HG03460 (cell line): Measurements from ENCODE around the gene MAP3K7CL.

Source experiments
- ATAC-seq: cut with Tn5 transposase; IDR thresholded peaks from one replicate; pipeline ENCODE4 v1.9.1; 2021; ENCODE audit not compliant: unreplicated experiment

The MAP3K7CL gene

DNA sequence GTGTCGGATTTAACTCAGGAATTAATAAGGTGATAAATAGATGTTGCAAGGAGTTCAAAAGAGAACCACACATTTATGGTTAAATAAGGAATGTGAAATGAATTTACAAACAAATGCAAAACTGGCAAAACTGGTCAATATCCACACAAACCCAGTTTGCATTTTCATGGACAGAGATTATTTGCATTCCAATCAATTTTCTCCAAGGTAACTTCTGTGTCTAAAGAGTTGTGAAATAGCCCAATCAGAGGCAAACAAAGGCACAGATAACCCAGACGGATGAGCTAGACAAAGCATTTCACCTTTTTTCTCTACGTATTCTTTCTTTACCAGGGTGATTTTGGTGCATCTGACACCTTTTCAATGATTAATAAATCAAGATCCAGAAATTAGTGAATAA is 63.9 kb downstream of the MAP3K7CL start:
- no peak for ATAC-seq

DNA sequence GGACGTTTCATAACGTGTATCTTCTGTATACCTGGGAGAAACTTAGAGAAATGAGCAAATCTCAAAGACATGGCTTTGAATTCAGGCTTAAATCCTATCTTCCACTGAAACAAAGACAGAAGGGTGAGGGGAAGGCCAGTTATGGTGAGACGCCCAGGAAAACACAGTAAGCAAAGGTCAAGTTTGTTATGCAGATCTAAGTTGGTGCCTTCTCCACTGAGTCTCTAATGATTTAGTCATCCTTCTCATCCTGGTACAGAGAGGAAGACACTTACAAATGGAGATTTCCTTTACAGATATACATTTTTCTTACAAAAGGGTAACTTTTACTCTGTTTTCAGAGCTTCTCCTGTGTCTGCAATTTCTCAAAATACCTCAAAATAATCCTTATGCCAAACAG is 64.4 kb downstream of the MAP3K7CL start:
- no peak for ATAC-seq

- peak; percentile 99 for ATAC-seq
Observed at GRCh38 chr21:29195981-29196669, 65.7 kb downstream of the MAP3K7CL start.

GRCh38 chr21:29196670-29197191 is 66.3 kb downstream of the MAP3K7CL start:
- peak; percentile 7 for ATAC-seq

DNA sequence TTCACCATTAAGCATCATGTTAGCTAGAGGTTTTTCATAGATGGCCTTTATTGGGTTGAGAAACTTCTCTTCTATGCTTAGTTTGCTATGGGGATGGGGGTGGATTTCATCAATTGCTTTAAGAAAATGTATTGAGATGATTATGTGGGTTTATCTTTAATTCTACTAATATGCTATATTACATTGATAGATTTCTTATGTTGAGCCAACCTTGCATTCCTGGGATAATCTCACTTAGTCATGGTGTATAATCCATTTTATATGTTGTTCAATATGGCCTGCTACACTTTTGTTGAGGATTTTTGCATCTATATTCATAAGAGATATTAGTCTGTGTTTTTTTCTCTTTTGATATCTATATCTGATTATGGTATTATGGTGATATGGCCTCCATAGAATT is 70.7 kb downstream of the MAP3K7CL start:
- no peak for ATAC-seq

- ATAC-seq, result no peak
Observed at GRCh38 chr21:29205009-29205408, 74.6 kb downstream of the MAP3K7CL start.

DNA sequence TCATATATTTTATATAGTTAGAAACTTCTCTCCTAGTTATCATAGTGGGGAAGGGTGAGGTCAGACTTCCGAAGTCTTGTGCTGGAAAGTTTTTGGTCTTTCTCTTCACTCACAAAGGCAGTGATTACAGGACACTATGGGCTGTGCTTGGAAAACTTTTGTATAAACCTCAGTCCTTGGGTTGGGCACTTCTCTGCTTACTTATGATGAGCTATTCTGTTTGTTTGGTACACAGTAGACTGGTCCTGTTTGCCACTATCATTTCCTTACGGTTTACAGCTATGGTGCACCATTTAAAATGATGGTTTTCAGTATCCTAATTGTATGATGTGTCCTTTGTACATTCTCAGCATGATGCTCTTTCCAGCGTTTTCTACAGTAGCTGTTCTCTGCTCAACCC is 75.5 kb downstream of the MAP3K7CL start:
- ATAC-seq, result no peak

- no peak for ATAC-seq
Observed at GRCh38 chr21:29206445-29206844, 76.0 kb downstream of the MAP3K7CL start.

DNA sequence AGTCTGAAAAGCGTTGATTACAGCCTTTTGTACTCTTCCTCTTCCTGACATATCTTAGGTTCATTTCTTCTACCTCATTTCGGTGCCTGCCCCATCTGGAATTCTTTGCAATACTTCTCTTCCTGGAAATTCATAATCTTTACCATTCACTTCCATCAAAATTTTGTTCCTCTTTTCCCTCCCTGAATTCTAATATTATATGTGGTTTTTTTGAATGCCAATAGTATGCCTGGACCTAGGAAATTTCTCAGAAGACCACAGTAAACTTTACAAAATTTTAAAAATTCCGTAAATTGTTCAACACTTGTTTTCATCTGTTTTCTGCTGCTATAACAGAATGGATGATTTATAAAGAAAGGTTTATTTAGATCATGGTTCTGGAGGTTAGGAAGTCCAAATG is 76.8 kb downstream of the MAP3K7CL start:
- no peak for ATAC-seq

DNA sequence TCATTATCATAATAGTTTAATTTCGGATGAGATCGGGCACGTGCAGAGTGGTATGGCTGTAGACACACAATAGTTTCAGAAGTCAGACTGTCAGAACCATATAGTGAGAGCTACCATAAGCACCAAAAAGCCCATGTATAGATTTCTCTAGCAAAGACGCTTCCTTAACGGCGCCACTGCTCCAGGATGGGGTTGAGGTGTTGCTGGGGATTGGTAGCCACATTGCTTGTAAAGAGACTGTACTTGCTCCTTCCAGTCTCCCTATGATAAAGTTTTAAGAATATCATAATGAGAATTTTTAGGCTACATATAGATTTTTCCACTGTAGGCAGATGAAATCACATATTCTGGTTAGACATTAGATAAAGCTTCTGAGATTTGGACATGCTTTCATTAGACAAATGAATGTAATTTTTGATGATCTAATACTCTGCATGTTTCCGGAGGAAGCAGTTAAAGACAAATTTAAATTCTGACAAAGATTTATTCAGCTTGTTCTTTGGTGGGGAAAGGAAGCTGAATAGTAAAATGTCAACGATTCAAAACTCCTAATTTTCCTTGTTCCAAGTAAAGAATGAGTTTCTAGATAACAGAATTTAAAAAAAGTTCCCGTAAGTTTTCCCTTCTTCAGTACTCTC is 77.7 kb downstream of the MAP3K7CL start:
- no peak for ATAC-seq

DNA sequence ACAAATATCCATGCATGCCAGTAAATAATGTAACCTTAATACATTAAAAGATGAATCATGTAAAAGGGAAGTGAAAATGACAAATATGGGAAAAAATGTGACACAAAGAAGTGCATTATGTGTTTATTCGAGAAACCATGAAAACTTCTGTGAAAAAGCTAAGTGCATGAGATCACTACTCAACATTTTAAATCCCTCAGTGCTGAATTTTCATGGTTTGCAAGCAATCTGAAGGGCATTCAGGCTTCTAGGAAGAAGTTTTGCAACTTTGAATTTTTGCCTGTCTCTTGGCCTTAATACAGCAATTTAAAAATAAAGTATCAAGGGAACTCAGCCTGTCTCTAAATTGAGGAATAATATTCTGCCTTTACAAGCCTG is 78.2 kb downstream of the MAP3K7CL start:
- ATAC-seq, result no peak

GRCh38 chr21:29209696-29210095 is 79.3 kb downstream of the MAP3K7CL start:
- no peak for ATAC-seq

DNA sequence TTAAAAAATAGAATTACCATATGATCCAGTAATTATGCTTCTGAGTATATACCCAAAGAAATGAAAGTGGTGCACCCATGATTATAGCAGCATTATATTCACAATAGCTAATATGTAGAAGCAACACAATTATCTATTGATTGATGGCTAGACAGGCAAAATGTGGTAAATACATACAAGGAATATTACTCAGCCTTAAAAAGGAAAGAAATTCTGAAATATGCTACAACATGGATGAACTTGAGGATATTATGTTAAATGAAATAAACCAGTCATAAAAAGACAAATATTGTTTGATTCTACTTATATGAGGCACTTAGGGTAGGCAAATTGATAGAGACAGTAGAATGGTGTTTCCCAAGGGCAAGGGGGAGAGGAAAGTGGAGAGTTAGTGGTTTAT is 80.8 kb downstream of the MAP3K7CL start:
- no peak for ATAC-seq

- no peak for ATAC-seq
Observed at GRCh38 chr21:29212446-29212845, 82.0 kb downstream of the MAP3K7CL start.

DNA sequence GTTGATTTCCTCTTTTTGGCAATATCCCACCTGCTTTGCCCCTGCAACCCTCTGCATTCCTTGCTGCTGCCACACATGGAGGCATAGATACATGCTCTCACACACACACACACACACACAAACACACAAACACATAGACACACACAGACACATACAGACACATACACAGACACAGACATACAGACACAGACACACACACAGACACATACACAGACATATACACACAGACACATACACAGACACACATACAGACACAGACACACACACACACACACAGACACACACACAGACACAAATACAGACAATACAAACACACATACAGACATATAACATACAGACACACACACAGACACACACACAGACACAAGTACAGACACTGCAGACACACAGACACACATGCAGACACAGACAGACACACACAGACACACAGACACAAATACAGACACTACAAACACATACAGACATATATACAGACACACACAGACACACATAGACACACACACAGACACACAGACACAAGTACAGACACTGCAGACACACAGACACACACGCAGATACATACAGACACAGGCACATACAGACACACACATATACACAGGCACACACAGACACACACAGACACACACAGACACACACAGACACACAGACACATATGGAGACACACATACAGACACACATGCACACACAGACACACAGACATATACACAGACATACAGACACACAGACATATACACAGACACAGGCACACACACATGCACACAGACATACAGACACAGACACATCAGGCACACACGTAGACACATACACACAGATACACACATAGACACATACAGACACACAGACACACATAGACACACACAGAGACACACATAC is 83.3 kb downstream of the MAP3K7CL start:
- no peak for ATAC-seq

GRCh38 chr21:29215709-29216108 is 85.3 kb downstream of the MAP3K7CL start:
- no peak for ATAC-seq

- no peak for ATAC-seq
Observed at GRCh38 chr21:29217818-29218291, 87.4 kb downstream of the MAP3K7CL start.

DNA sequence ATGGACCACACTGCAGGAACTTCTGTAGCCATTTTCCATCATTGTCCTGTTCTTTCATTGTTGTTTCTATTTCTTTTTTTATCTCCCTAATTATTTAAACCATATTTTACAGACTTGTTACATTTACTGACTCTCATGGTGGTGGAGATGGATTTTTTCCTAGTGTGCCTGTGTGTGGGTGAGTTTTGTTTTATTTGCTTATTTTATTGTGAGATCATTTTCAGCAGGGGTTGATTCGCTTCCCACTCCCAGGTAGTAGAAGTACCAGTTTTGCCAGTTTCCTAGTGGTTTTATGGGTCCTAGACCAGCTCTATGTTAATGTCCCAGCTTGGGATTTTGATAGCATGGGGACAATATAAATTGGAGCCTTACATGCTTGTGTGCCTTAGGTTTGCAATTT is 88.3 kb downstream of the MAP3K7CL start:
- no peak for ATAC-seq

DNA sequence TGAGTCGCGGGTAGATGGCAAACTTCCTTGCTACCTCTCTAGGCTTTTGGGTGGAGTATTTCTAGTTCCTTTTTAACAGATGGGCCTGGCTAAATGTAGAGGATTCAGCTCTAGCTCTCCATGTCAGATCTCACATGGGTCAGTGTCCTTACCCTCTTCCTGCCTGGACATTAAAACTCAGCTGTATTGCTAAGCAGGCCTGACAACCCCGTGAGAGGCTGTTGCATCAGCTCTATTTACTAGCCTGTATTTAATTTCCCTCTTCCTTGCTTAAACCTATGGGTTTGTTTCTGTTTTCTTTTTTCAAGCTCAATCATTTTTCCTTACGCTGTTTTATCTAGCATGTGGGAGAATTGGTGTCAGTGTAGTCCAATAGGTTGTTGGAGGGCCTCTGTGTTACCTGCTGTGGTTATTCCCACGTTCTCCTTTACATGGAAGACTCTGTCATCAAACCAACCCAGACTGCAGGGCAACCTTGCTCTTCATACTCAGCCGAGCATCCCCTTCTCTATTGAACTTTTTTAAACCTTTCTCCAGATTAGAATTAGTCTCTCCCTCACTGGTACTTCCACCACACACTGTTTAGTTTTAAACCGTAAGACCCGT is 88.8 kb downstream of the MAP3K7CL start:
- no peak for ATAC-seq

GRCh38 chr21:29221253-29221744 is 90.9 kb downstream of the MAP3K7CL start:
- no peak for ATAC-seq

DNA sequence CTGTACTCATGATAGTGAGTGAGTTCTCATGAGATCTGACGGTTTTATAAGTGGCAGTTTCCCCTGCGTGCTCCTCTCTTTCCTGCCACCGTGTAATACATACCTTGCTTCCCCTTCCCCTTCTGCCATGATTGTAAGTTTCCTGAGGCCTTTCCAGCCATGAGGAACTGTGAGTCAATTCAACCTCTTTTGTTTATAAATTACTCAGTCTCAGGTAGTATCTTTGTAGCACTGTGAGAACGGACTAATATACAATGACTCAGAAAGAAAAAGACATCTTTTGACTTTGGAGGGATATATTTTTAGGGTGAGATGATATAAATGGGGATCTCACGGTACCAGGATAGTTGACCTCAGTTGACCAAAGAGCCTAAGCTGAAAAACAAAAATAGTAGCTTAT is 93.6 kb downstream of the MAP3K7CL start:
- no peak for ATAC-seq
